ENCODE measurements around the gene CNTFR.

DNA sequence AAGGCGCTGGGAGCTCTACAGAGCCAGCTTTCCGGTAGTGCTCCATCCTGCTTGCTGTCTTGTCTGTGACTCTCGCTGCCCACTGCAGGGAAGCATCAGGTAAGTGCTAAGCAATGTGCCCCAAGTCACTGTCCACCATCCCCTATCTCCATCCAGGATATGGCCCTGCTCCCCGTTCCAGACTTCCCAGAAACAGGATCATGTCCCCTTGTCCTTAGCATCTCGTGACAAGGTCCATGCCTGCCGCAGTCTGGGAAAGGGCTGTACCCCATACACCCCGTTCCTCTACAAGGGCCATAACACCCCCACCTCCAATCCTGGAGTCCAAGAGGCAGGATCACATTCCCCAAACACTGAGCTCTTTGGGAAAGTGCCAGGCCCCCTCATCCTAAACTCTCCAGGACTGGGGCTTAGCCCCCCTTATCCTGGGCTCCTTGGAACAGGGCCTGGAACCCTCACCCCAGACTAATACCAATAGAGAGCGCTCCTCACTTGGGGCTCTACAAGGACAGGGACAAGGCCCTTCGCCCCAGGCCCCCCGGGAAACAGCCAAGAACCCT, 21.8 kb upstream of the CNTFR start:
- TF ChIP-seq, protein P1, sequence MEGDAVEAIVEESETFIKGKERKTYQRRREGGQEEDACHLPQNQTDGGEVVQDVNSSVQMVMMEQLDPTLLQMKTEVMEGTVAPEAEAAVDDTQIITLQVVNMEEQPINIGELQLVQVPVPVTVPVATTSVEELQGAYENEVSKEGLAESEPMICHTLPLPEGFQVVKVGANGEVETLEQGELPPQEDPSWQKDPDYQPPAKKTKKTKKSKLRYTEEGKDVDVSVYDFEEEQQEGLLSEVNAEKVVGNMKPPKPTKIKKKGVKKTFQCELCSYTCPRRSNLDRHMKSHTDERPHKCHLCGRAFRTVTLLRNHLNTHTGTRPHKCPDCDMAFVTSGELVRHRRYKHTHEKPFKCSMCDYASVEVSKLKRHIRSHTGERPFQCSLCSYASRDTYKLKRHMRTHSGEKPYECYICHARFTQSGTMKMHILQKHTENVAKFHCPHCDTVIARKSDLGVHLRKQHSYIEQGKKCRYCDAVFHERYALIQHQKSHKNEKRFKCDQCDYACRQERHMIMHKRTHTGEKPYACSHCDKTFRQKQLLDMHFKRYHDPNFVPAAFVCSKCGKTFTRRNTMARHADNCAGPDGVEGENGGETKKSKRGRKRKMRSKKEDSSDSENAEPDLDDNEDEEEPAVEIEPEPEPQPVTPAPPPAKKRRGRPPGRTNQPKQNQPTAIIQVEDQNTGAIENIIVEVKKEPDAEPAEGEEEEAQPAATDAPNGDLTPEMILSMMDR (conservative IDR thresholded peaks at IDR 0.05; ENCODE audit: low read depth in 2 of 2) = peak in 1 of 2 experiments; percentile 21; a peak in 1 of 4 replicates
- no peak for TF ChIP-seq POLR2AphosphoS5 (IDR thresholded peaks at IDR 0.05; ENCODE audit: low read depth)
- no peak for TF ChIP-seq EZH2 (IDR thresholded peaks at IDR 0.05; ENCODE audit: low read depth, unreplicated experiment)
- no peak for TF ChIP-seq CREB1 (CRISPR knock-in tag; IDR thresholded peaks at IDR 0.05; ENCODE audit: low read depth)
- TF ChIP-seq, protein P2, sequence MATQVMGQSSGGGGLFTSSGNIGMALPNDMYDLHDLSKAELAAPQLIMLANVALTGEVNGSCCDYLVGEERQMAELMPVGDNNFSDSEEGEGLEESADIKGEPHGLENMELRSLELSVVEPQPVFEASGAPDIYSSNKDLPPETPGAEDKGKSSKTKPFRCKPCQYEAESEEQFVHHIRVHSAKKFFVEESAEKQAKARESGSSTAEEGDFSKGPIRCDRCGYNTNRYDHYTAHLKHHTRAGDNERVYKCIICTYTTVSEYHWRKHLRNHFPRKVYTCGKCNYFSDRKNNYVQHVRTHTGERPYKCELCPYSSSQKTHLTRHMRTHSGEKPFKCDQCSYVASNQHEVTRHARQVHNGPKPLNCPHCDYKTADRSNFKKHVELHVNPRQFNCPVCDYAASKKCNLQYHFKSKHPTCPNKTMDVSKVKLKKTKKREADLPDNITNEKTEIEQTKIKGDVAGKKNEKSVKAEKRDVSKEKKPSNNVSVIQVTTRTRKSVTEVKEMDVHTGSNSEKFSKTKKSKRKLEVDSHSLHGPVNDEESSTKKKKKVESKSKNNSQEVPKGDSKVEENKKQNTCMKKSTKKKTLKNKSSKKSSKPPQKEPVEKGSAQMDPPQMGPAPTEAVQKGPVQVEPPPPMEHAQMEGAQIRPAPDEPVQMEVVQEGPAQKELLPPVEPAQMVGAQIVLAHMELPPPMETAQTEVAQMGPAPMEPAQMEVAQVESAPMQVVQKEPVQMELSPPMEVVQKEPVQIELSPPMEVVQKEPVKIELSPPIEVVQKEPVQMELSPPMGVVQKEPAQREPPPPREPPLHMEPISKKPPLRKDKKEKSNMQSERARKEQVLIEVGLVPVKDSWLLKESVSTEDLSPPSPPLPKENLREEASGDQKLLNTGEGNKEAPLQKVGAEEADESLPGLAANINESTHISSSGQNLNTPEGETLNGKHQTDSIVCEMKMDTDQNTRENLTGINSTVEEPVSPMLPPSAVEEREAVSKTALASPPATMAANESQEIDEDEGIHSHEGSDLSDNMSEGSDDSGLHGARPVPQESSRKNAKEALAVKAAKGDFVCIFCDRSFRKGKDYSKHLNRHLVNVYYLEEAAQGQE (IDR thresholded peaks at IDR 0.05; ENCODE audit: unreplicated experiment) = no peak
- no peak for TF ChIP-seq NANOG (IDR thresholded peaks at IDR 0.05; ENCODE audit: borderline replicate concordance)
- no peak for TF ChIP-seq EZH2phosphoT487 (IDR thresholded peaks at IDR 0.05; ENCODE audit: unreplicated experiment)
- no peak for TF ChIP-seq STAT1 (IDR thresholded peaks at IDR 0.05; ENCODE audit: unreplicated experiment)
- TF ChIP-seq JUNB (IDR thresholded peaks at IDR 0.05; ENCODE audit: unreplicated experiment) = no peak

Data from GM23338 (cell line).